HG03432 (cell line): ENCODE results near the gene ARHGEF18.
"Not testable (repeated sequence)": the region's sequence is repeated elsewhere in the genome, so short reads cannot be mapped to it uniquely, and the experiment has no call there.

Experiments used
- ATAC-seq: cut with Tn5 transposase; IDR thresholded peaks from one replicate; pipeline ENCODE4 v1.9.1; 2021; ENCODE audit warnings: mild to moderate bottlenecking, moderate library complexity; ENCODE audit not compliant: unreplicated experiment

The ARHGEF18 gene

DNA sequence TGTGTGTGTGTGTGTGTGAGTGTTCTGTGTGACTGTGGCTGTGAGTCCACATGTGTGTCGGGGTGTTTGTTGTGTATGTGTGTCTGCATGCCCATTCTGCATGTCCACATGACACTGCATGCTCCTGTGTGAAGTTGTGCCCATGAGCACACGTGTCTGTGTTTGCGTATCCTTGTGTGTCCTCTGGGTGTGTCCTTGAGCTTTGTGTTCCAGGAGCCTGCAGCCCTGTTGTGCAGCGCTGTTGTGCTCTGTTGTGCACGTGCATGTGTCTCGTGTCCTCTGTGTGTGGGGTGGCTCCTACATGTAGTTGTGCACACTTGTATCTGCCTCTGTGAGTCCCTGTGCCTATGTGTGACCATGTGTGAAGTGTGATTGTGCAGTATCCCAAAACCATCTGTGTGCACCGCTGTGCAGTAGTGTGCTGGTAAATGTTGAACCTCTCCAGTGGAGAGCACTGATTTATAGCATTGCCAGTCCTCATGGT lies 2.2 kb upstream of the ARHGEF18 start:
- no peak for ATAC-seq

DNA sequence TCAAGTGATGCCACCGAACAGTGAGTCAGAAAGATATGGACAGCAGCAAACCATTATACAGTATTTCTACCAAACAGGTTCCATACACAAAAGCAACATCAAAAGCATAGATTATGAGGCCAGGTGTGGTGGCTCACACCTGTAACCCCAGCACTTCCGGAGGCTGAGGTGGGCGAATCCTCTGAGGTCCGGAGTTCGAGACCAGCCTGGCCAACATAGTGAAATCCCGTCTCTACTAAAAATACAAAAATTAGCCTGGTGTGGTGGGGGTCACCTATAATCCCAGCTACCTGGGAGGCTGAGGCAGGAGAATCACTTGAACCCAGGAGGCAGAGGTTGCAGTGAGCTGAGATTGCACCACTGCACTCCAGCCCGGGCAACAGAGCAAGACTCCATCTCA lies 1.7 kb upstream of the ARHGEF18 start:
- not testable (repeated sequence) for ATAC-seq

DNA sequence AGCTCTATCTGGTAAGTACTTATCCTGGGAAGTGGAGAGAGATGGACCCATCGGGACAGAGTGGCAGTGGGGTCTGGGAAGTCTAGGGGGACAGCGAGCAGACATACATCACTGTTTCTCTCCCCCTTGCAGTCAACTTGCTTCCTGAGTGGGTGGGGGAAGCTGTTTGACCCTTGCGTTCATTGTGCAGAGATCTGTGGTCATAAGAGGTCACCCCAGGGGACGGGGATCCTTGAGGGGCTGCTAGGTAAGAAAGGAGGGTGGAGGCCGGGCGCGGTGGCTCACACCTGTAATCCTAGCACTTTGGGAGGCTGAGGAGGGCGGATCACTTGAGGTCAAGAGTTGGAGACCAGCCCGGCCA lies 474 bp downstream of the ARHGEF18 start:
- no peak for ATAC-seq

GRCh38 chr19:7349961-7350711 lies 1.4 kb downstream of the ARHGEF18 start:
- no peak for ATAC-seq

GRCh38 chr19:7351861-7352260 lies 3.1 kb downstream of the ARHGEF18 start:
- ATAC-seq = no peak

- no peak for ATAC-seq
These were observed 6.5 kb downstream of the ARHGEF18 start for GRCh38 chr19:7355151-7355820.

DNA sequence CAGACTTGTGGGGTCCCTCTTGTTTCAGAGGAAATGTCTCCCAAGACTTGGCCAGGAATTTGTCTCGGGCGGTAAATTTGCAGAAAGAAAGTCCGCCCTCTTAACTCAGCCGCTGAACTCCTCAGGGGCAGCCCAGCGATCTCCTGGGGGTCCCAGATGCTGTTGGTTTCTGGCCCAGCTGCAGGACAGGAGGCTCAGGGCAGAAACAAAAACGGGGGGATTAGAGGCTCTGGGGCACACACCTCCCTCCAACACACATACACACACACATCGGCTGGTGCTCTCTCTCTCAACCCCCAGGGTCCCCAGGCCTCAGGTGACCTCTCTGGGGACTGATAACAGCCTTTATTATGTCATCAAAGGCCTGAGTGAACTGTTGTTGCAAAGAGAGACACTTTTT lies 7.1 kb downstream of the ARHGEF18 start:
- no peak for ATAC-seq

- ATAC-seq = no peak
These were observed 8.3 kb downstream of the ARHGEF18 start for GRCh38 chr19:7356899-7357627.

DNA sequence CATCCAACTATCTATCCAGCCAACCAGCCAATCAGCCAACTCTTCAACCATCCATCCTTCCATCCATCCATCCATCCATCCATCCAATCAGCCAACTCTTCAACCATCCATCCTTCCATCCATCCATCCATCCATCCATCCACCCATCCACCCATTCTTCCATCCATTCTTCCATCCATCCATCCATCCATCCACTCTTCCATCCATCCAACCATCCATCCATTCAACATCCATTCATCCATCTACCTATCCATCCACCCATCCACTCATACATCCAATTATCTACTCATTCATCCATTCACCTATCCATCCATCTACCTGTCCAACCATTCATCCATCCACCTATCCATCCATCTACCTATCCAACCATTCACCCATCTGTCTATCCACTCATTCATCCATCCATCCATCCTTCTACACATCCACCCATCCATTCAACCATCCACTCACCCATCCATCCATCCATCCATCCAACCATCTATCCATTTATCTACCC lies 9.4 kb downstream of the ARHGEF18 start:
- ATAC-seq = no peak

DNA sequence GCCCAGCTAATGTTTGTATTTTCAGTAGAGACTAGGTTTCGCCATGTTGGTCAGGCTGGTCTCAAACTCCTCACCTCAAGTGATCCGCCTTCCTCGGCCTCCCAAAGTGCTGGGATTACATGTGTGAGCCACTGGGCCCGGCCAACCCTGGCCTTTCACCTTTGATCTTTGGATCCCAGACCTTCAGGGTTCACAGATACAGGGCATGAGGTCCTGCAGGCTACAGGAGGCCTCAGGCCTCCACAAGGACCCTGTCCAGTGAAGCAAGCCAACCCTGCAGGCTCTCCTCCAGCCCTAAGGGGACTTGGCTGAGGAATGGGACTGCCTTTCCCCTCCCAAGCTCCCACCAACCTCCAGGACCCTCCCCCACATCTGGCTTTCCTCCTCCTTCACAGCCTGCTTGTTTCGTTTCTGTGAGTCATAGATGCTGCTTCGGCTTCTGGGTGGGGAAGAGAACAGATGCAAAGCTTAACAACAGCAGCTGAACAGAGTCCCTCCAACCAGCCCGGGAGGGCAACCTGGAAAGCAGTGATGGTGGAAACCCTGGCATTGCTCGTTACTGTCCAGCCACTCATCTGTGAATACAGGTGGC lies 11.8 kb downstream of the ARHGEF18 start:
- ATAC-seq = no peak

DNA sequence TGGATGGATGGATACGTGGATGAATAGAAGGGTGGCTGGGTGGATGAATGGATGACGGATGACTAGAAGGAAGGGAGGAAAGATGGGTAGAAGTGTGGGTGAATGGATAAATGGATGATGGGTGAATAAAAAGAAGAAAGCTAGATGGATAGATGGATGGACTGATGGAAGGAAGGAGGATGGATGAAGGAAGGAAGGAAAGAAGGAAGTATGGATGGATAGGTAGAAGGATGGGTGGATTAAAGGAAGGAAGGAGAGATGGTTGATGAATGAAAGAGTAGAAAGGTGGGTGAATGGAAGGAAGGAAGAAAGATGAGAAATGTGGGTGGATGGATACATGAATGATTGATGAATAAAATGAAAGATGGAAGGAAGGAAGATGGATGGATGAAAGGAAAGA lies 14.5 kb downstream of the ARHGEF18 start:
- no peak for ATAC-seq

DNA sequence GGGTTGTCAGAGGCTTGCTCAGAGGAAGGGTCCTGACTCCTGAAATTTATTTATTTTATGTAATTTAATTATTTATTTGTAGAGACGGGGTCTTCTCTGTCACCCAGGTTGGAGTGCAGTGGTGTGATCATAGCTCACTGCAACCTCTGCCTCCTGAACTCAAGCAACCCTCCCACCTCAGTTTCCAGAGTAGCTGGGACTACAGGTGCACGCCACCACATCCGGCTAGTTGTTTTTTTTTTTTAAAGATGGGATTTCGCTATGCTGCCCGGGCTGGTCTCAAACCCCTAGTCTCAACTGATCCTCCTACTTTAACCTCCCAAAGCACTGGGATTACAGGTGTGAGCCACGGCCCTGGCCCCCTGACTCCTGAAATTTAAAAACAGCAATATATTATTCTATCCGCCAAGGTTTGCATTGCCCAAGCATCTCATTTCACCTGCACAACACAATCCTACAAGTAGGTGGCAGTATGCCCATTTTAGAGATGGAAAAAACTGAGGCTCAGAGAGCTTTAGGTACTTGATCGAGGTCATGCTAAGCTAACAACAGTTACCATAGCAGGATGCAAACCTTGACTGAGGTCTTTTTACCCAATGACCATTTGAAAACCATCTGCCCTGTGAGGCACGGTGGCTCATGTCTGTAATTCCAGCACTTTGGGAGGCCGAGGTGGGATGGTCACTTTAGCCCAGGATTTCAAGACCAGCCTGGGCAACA lies 18.1 kb downstream of the ARHGEF18 start:
- no peak for ATAC-seq

- ATAC-seq = no peak
These were observed 19.7 kb downstream of the ARHGEF18 start for GRCh38 chr19:7368456-7368855.

DNA sequence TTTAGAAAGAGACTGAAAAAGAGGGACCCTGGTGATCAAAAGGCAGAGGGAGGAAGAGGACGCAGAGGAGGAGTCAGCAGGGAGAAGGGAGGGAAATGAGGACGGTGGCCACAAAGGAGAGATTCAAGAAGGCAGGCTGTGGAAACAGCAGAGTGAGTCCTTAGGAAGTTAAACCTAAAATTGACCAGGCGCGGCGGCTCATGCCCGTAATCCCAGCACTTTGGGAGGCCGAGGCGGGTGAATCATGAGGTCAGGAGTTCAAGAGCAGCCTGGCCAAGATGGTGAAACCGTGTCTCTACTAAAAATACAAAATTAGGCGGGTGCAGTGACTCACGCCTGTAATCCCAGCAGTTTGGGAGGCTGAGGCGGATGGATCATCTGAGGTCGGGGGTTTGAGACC lies 20.1 kb downstream of the ARHGEF18 start:
- ATAC-seq = not testable (repeated sequence)

DNA sequence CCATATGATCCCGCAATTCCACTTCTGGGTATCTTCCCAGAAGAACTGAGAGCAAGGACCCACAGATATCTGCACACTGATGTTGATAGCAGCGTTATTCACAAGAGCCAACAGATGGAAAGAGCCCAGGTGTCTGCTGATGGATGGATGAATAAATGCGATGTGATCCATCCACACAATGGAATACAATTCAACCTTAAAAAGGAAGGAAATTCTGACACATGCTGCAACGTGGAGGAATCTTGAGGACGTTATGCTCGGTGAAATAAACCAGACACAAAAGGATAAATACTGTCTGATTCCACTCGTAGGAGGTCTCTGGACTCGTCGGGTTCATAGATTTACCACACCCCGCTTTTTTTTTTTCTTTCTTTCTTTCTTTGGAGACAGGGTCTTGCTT lies 21.8 kb downstream of the ARHGEF18 start:
- no peak for ATAC-seq

- no peak for ATAC-seq
These were observed 22.3 kb downstream of the ARHGEF18 start for GRCh38 chr19:7371001-7371400.

- ATAC-seq = no peak
These were observed 24.1 kb downstream of the ARHGEF18 start for GRCh38 chr19:7372810-7373209.

DNA sequence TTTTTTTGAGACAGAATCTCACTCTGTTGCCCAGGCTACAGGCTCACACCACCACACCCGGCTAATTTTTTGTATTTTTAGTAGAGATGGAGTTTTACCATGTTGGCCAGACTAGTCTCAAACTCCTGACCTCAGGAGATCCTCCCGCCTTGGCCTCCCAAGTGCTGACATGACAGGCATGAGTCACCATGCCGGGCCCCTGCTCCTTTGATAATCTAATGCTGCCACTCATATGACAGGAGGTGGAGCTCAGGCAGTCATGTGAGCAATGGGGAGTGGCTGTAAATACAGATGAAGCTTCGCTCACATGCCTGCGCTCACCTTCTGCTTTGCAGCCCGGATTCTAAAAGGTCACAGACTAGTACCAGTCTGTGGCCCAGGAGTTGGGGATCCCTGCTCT lies 25.1 kb downstream of the ARHGEF18 start:
- ATAC-seq = no peak

GRCh38 chr19:7376151-7376852 lies 27.6 kb downstream of the ARHGEF18 start:
- ATAC-seq = no peak

- no peak for ATAC-seq
These were observed 28.5 kb downstream of the ARHGEF18 start for GRCh38 chr19:7377196-7377595.
